H1 (cell line): ENCODE results near the gene CCNY. TPM values are rescaled to one million over a fixed set of nuclear protein-coding genes. Genes with fewer than 3 reads are reported as not detected.
A peak's percentile ranks its signal among the peaks of the same experiment; 100 is the strongest.

Source experiments
- CTCF ChIA-PET: fragments of 300-600 bp; sonication (Branson Sonifier 250); formaldehyde crosslinking; loops from one replicate; lab custom pipeline; 2021; ENCODE audit not compliant: partially characterized antibody; lab: Charles Lee
- POLR2A ChIA-PET: fragments of 300-600 bp; sonication (Branson Sonifier 250); formaldehyde crosslinking; loops from one replicate; lab custom pipeline; 2021; ENCODE audit warnings: inconsistent platforms; ENCODE audit not compliant: partially characterized antibody; lab: Charles Lee
- DNase-seq, 2 experiments: peaks; one replicate each; pipeline versions ENCODE4 v3.0.0 to v3.0.0-alpha.2; 2010 to 2022; ENCODE audit warnings: low spot score in 2 of 2, low read depth in 1 of 2, mixed read lengths in 1 of 2
- FAIRE-seq: peaks from 2 replicates; lab custom pipeline; 2011; peaks lifted over from hg19 to GRCh38; lab: Jason Lieb, UNC
- H2AFZ ChIP-seq: 2 replicates; pipeline ENCODE4 v1.8.1; 2012; ENCODE audit warnings: low read length, inconsistent platforms
- H2AK5ac ChIP-seq: 2 replicates; pipeline ENCODE4 v1.6.1; 2013; ENCODE audit warnings: low read depth, low read length
- H2BK120ac ChIP-seq: replicated peaks from 2 replicates; pipeline ENCODE3; 2013; ENCODE audit warnings: low read depth, low read length, inconsistent platforms
- H2BK12ac ChIP-seq: 2 replicates; pipeline ENCODE4 v1.6.1; 2013; ENCODE audit warnings: low read depth, low read length
- H2BK15ac ChIP-seq: 2 replicates; pipeline ENCODE4 v1.6.1; 2013; ENCODE audit warnings: low read length
- H2BK20ac ChIP-seq: 2 replicates; pipeline ENCODE4 v1.6.1; 2013; ENCODE audit warnings: low read length
- H2BK5ac ChIP-seq: 2 replicates; pipeline ENCODE4 v1.6.1; 2013; ENCODE audit warnings: low read depth, low read length
- H3K14ac ChIP-seq: 2 replicates; pipeline ENCODE4 v1.6.1; 2013; ENCODE audit warnings: inconsistent platforms; ENCODE audit not compliant: insufficient read length
- H3K18ac ChIP-seq: 2 replicates; pipeline ENCODE4 v1.6.1; 2013; ENCODE audit warnings: low read length; ENCODE audit errors: extremely low read depth
- H3K23ac ChIP-seq: 2 replicates; pipeline ENCODE4 v1.6.1; 2013; ENCODE audit warnings: inconsistent platforms; ENCODE audit not compliant: insufficient read length
- H3K23me2 ChIP-seq: 2 replicates; pipeline ENCODE4 v1.6.1; 2013; ENCODE audit warnings: low read depth, low read length
- H3K27ac ChIP-seq: 2 replicates; pipeline ENCODE4 v1.6.1; 2011; ENCODE audit warnings: low read depth, low read length, inconsistent platforms
- H3K27me3 ChIP-seq, 4 experiments: replicated peaks in 1 of 4; 1 replicate in 1 of 4; 2 replicates in 3 of 4; pipeline versions ENCODE4 v1.6.1 to v1.8.1; 2011 to 2013; ENCODE audit warnings: low read length in 3 of 4, mild to moderate bottlenecking in 3 of 4, inconsistent platforms in 2 of 4, mixed read lengths in 2 of 4, moderate library complexity in 1 of 4; ENCODE audit not compliant: control insufficient read depth in 3 of 4, insufficient read depth in 3 of 4; ENCODE audit errors: extremely low read depth in 1 of 4
- H3K36me3 ChIP-seq, 4 experiments: 2 replicates each; pipeline versions ENCODE4 v1.6.1 to v1.8.1; 2011 to 2013; ENCODE audit warnings: mild to moderate bottlenecking in 4 of 4, low read length in 3 of 4, moderate library complexity in 2 of 4, control low read depth in 1 of 4, inconsistent platforms in 1 of 4; ENCODE audit not compliant: insufficient read depth in 4 of 4, control insufficient read depth in 2 of 4
- H3K4ac ChIP-seq: replicated peaks from 2 replicates; pipeline ENCODE3; 2013; ENCODE audit warnings: low read length, low read depth, mixed read lengths, inconsistent platforms; ENCODE audit not compliant: insufficient read length
- H3K4me1 ChIP-seq, 4 experiments: replicated peaks in 1 of 4; 1 replicate in 1 of 4; 2 replicates in 3 of 4; pipeline versions ENCODE4 v1.6.1 to v1.8.1; 2011 to 2013; ENCODE audit warnings: low read length in 3 of 4, inconsistent platforms in 2 of 4, mixed read lengths in 1 of 4; ENCODE audit not compliant: insufficient read depth in 4 of 4, control insufficient read depth in 3 of 4
- H3K4me2 ChIP-seq, 2 experiments: 2 replicates each; pipeline versions ENCODE4 v1.6.1 to v1.8.1; 2011 to 2013; ENCODE audit warnings: low read depth in 2 of 2, low read length in 2 of 2, control low read depth in 1 of 2, inconsistent platforms in 1 of 2, mild to moderate bottlenecking in 1 of 2; ENCODE audit not compliant: insufficient read depth in 1 of 2
- H3K4me3 ChIP-seq, 4 experiments: fragments of 200-600, 300-600 bp in 1 of 4; sonication (generic), shearing (Covaris generic), sonication (Bioruptor Twin) in 1 of 4; 2 replicates each; pipeline versions ENCODE4 v1.5.1 to v1.8.1; 2011 to 2016; ENCODE audit warnings: low read length in 4 of 4, low read depth in 3 of 4, control low read depth in 2 of 4, inconsistent platforms in 2 of 4, mild to moderate bottlenecking in 2 of 4, mixed read lengths in 1 of 4, moderate library complexity in 1 of 4; ENCODE audit not compliant: insufficient read depth in 2 of 4; ENCODE audit errors: extremely low read depth in 1 of 4
- H3K56ac ChIP-seq: replicated peaks from 2 replicates; pipeline ENCODE3; 2013; ENCODE audit warnings: low read depth, mild to moderate bottlenecking, mixed read lengths, low read length, inconsistent platforms; ENCODE audit not compliant: insufficient read length
- H3K79me1 ChIP-seq: 2 replicates; pipeline ENCODE4 v1.6.1; 2013; ENCODE audit warnings: low read depth, low read length, control low read depth
- H3K79me2 ChIP-seq, 2 experiments: 2 replicates each; pipeline versions ENCODE4 v1.6.1 to v1.8.1; 2012 to 2013; ENCODE audit warnings: low read length in 2 of 2, mild to moderate bottlenecking in 2 of 2, inconsistent platforms in 1 of 2; ENCODE audit not compliant: insufficient read depth in 2 of 2, control insufficient read depth in 1 of 2
- H3K9ac ChIP-seq, 4 experiments: replicated peaks in 1 of 4; 1 replicate in 1 of 4; 2 replicates in 3 of 4; pipeline versions ENCODE4 v1.6.1 to v1.8.1; 2011 to 2013; ENCODE audit warnings: low read depth in 3 of 4, low read length in 3 of 4, control low read depth in 2 of 4, mild to moderate bottlenecking in 2 of 4, moderate library complexity in 2 of 4, inconsistent platforms in 1 of 4; ENCODE audit errors: extremely low read depth in 1 of 4
- H3K9me3 ChIP-seq, 2 experiments: 2 replicates each; pipeline versions ENCODE4 v1.6.1 to v1.8.1; 2012 to 2013; ENCODE audit warnings: mild to moderate bottlenecking in 2 of 2, moderate library complexity in 2 of 2, control low read depth in 1 of 2, inconsistent platforms in 1 of 2, low read depth in 1 of 2, low read length in 1 of 2, mixed read lengths in 1 of 2; ENCODE audit not compliant: insufficient read depth in 2 of 2
- H4K20me1 ChIP-seq, 2 experiments: replicated peaks in 1 of 2; 2 replicates each; pipeline versions ENCODE3 to v1.8.1; 2011 to 2013; ENCODE audit warnings: inconsistent platforms in 2 of 2, low read length in 2 of 2, mild to moderate bottlenecking in 1 of 2; ENCODE audit not compliant: insufficient read depth in 2 of 2, control insufficient read depth in 1 of 2
- H4K5ac ChIP-seq: 2 replicates; pipeline ENCODE4 v1.6.1; 2013; ENCODE audit warnings: low read length, low read depth, mixed read lengths, inconsistent platforms; ENCODE audit not compliant: insufficient read length
- H4K8ac ChIP-seq: 2 replicates; pipeline ENCODE4 v1.8.0; 2013; ENCODE audit warnings: mild to moderate bottlenecking, moderate library complexity, low read length, inconsistent platforms; ENCODE audit not compliant: insufficient read depth; ENCODE audit errors: extremely low read depth
- H4K91ac ChIP-seq: replicated peaks from 2 replicates; pipeline ENCODE3; 2013; ENCODE audit warnings: low read length, mixed read lengths, inconsistent platforms; ENCODE audit not compliant: insufficient read length
- CBX5 ChIP-seq: fragments of 300-800, 300-1000 bp; sonication (generic); IDR thresholded peaks from 2 replicates; pipeline ENCODE4 v1.7.1; 2016; ENCODE audit warnings: antibody characterized with exemption, low read length, low read depth
- CTBP2 ChIP-seq: IDR thresholded peaks from 2 replicates; pipeline ENCODE4 v1.7.0; 2011; ENCODE audit warnings: borderline replicate concordance, mild to moderate bottlenecking, moderate library complexity, mixed read lengths, low read length; ENCODE audit not compliant: insufficient read depth, insufficient read length
- EP300 ChIP-seq, 2 experiments: IDR thresholded peaks; 1 replicate in 1 of 2; 2 replicates in 1 of 2; pipeline ENCODE4 v1.6.1; 2011 to 2012; ENCODE audit warnings: low read depth in 2 of 2, low read length in 2 of 2, mild to moderate bottlenecking in 2 of 2, borderline replicate concordance in 1 of 2, inconsistent platforms in 1 of 2, moderate library complexity in 1 of 2
- EZH2 ChIP-seq: fragments of 200-600 bp; sonication (generic); IDR thresholded peaks from 2 replicates; pipeline ENCODE4 v1.7.1; 2012; ENCODE audit warnings: low read depth, mild to moderate bottlenecking, moderate library complexity, low read length, inconsistent platforms; ENCODE audit not compliant: severe bottlenecking
- GTF2F1 ChIP-seq: IDR thresholded peaks from 2 replicates; pipeline ENCODE4 v1.6.1; 2012; ENCODE audit warnings: low read depth, low read length, improper control_type of control experiment, borderline replicate concordance
- HDAC2 ChIP-seq, 2 experiments: fragments of 300-600 bp in 1 of 2; sonication (generic) in 1 of 2; IDR thresholded peaks; 2 replicates each; pipeline ENCODE4 v1.6.1; 2011 to 2012; ENCODE audit warnings: low read depth in 2 of 2, low read length in 2 of 2, mild to moderate bottlenecking in 2 of 2, moderate library complexity in 2 of 2, borderline replicate concordance in 1 of 2, inconsistent platforms in 1 of 2
- KDM1A ChIP-seq: fragments of 200-600, 300-600 bp; sonication (generic); IDR thresholded peaks from 2 replicates; pipeline ENCODE4 v1.7.1; 2016; ENCODE audit warnings: mild to moderate bottlenecking, low read length, borderline replicate concordance
- NANOG ChIP-seq: IDR thresholded peaks from 2 replicates; pipeline ENCODE4 v1.6.1; 2011; ENCODE audit warnings: low read length, low read depth, mild to moderate bottlenecking, inconsistent platforms; ENCODE audit not compliant: insufficient read depth, poor library complexity, severe bottlenecking
- NRF1 ChIP-seq: IDR thresholded peaks from 2 replicates; pipeline ENCODE4 v1.6.1; 2011; ENCODE audit warnings: mild to moderate bottlenecking, low read depth, low read length, improper control_type of control experiment
- POLR2A ChIP-seq, 2 experiments: IDR thresholded peaks; 1 replicate in 1 of 2; 2 replicates in 1 of 2; pipeline ENCODE4 v1.6.1; 2011; ENCODE audit warnings: low read depth in 2 of 2, low read length in 2 of 2, mild to moderate bottlenecking in 2 of 2; ENCODE audit errors: control extremely low read depth in 1 of 2
- POU5F1 ChIP-seq: IDR thresholded peaks from 2 replicates; pipeline ENCODE4 v1.6.1; 2011; ENCODE audit warnings: low read depth, mild to moderate bottlenecking, low read length, moderate library complexity
- SRF ChIP-seq: IDR thresholded peaks from 2 replicates; pipeline ENCODE4 v1.6.1; 2011; ENCODE audit warnings: mild to moderate bottlenecking, low read depth, low read length, moderate library complexity
- TAF1 ChIP-seq: IDR thresholded peaks from 2 replicates; pipeline ENCODE4 v1.6.1; 2011; ENCODE audit warnings: mild to moderate bottlenecking, low read depth, low read length
- WGBS, 2 experiments: shearing (Covaris generic) in 1 of 2; methylation state at CpG; one replicate each; pipeline versions ENCODE4 v1.1.6 to v1.1.7; 2013 to 2015; ENCODE audit warnings: low lambda C conversion rate in 2 of 2, mixed read lengths in 2 of 2, inconsistent platforms in 1 of 2, low coverage in 1 of 2, missing lambda C conversion rate in 1 of 2; ENCODE audit not compliant: insufficient replicate concordance in 2 of 2, insufficient coverage in 1 of 2, insufficient read length in 1 of 2; ENCODE audit errors: extremely low coverage in 1 of 2, missing lambda C conversion rate in 1 of 2; 5-methylcytosine and 5-hydroxymethylcytosine counted together
- polyA plus RNA-seq, 7 experiments: library from polyadenylated mRNA; depleted of rRNA in 3 of 7; stranded (reverse) in 5 of 7; unstranded in 2 of 7; fragments of >200 nt in 5 of 7; fragments of 200-250 nt in 2 of 7; gene quantifications; 1 replicate in 5 of 7; 2 replicates in 1 of 7; 4 replicates in 1 of 7; pipeline versions ENCODE4 v1.2.1 to v1.2.3, GENCODE V29; 2011 to 2013; ENCODE audit warnings: missing spikeins in 2 of 7, mixed read lengths in 2 of 7
- total RNA-seq: library from RNA; stranded (reverse); fragmentation: NEBNext Ultra II Directional; extraction: Animal tissue kit (Norgen Biotek cat#: 25700); gene quantifications from 2 replicates; pipeline ENCODE4 v1.2.1, GENCODE V29; 2021

CCNY gene
- total and polyA plus RNA-seq, 2 of the 8 experiments (the other 6 are each of a cell fraction or from before 2014, with no cell fraction given), result 25.3 to 68.2 TPM

DNA sequence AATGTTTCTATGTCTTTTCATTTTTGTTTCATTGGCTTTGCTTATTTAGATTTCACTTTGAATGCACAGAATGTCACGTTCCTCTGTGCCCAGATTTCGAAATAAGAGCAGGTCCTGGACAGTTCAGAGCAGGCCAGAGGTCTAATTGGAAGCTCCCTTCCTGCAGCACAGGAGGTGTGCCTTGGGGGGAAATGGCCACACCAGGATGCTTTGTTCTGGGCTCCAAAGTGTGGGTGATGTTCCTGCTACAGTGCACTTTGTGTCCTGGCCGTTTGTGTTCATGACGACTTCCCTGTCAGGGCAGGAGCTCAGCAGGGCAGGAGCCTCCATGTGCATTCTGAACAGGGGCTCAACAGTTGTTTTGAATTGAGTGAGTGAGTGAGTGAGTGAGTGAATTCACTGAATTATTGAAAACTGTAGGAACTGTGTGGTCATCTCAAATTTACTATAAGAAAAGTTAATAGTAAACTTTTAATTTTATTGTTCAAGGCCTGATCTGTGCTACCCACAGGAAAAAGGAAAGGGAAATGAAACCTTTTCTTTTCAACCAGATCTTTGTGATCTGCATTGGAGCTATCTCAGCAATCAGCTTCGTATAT is 159.3 kb downstream of the CCNY start:
- CTCF ChIA-PET, result interaction anchor here (1.0 kb wide), 1 partner anchor 41 kb away, joined by 3 read pairs; no protein-coding TSS in a partner anchor
- no peak overlapping the region for H3K4ac ChIP-seq
- no peak for TF ChIP-seq POLR2A (IDR thresholded peaks at IDR 0.05; ENCODE audit: control extremely low read depth in 1 of 2, low read depth in 2 of 2, low read length in 2 of 2)
- no peak for TF ChIP-seq SRF
- TF ChIP-seq NRF1, result no peak
- no peak for TF ChIP-seq CTBP2
- TF ChIP-seq EP300 (IDR thresholded peaks at IDR 0.05; ENCODE audit: borderline replicate concordance in 1 of 2, low read depth in 2 of 2, low read length in 2 of 2), result no peak
- TF ChIP-seq CBX5, result no peak
- no peak for TF ChIP-seq HDAC2 (IDR thresholded peaks at IDR 0.05; ENCODE audit: borderline replicate concordance in 1 of 2, low read depth in 2 of 2, low read length in 2 of 2)
- TF ChIP-seq GTF2F1, result no peak
- no peak for TF ChIP-seq TAF1
- no peak for TF ChIP-seq EZH2
- no peak for TF ChIP-seq KDM1A
- TF ChIP-seq NANOG, result no peak
- no peak for TF ChIP-seq POU5F1

More for the DNA sequence above, 159.3 kb downstream of the CCNY start:
- Histone ChIP-seq H2BK120ac (no peak overlapping the region), H2BK15ac (no peak overlapping the region), H3K18ac (no peak overlapping the region), H3K27me3 (no peaks in the 10 kb centered on the region), H3K9ac (no peak overlapping the region), H4K5ac (no peak overlapping the region), H2BK5ac (no peak overlapping the region), H3K9me3 (no peaks in the 10 kb centered on the region), H3K23ac (no peak overlapping the region), H3K56ac (no peak overlapping the region), H4K8ac (no peak overlapping the region), H3K4me1 (peaks cover 4 to 20% (median 11%) of the 10 kb centered on the region in 4 experiments), H3K14ac (peak overlapping the region; percentile 49), H3K4me3 (no peak overlapping the region), H3K79me1 (peaks cover 7% of the 10 kb centered on the region; the same call in 1 of the 2 replicates), H3K4me2 (no peak overlapping the region), H2AFZ (no peak overlapping the region), H3K79me2 (peaks cover 0 to 5% of the 10 kb centered on the region in 2 experiments; a peak in 1 of 4 replicates), H3K27ac (no peak overlapping the region), H4K91ac (no peak overlapping the region), H4K20me1 (peaks cover 2 to 6% of the 10 kb centered on the region in 2 experiments), H2BK12ac (no peak overlapping the region; the same call in 1 of the 2 replicates), H3K23me2 (no peaks in the 10 kb centered on the region), H3K36me3 (no peaks in the 10 kb centered on the region), H2AK5ac (no peak overlapping the region), H2BK20ac (no peak overlapping the region)
- 69% methylated on average over 5 of the region's 5 CpGs; no CpG with 5 or more reads in 1 of the 2 experiments for WGBS, 2 experiments
- FAIRE-seq (no peak), DNase-seq (no peak)
- POLR2A ChIA-PET, result no interaction called here
